NCI-H2081 treated with DMSO at 0.1 percent for 48 hours (cell line): Measurements from ENCODE around the gene EHD1.
"Not testable (repeated sequence)": the region's sequence is repeated elsewhere in the genome, so short reads cannot be mapped to it uniquely, and the experiment has no call there.

Experiments used
- DNase-seq: peaks from one replicate; lab custom pipeline; 2025; lab: John Stamatoyannopoulos, UW

Gene EHD1

GRCh38 chr11:64856382-64857227 lies 21.8 kb downstream of the EHD1 start:
- no peak for DNase-seq

GRCh38 chr11:64855596-64856304 lies 22.7 kb downstream of the EHD1 start:
- no peak for DNase-seq

GRCh38 chr11:64854534-64855502 lies 23.6 kb downstream of the EHD1 start:
- DNase-seq: no peak

- no peak for DNase-seq
Measured at GRCh38 chr11:64854157-64854533, 24.3 kb downstream of the EHD1 start.

- no peak for DNase-seq
Measured at GRCh38 chr11:64853709-64854108, 24.7 kb downstream of the EHD1 start.

- no peak for DNase-seq
Measured at GRCh38 chr11:64852804-64853509, 25.5 kb downstream of the EHD1 start.

- DNase-seq: no peak
Measured at GRCh38 chr11:64851831-64852351, 26.5 kb downstream of the EHD1 start.

- no peak for DNase-seq
Measured at GRCh38 chr11:64850979-64851567, 27.3 kb downstream of the EHD1 start.

- no peak for DNase-seq
Measured at GRCh38 chr11:64849598-64850356, 28.6 kb downstream of the EHD1 start.

GRCh38 chr11:64848826-64849597 lies 29.4 kb downstream of the EHD1 start:
- no peak for DNase-seq

GRCh38 chr11:64848214-64848825 lies 30.1 kb downstream of the EHD1 start:
- DNase-seq: no peak

GRCh38 chr11:64846998-64847666 lies 31.3 kb downstream of the EHD1 start:
- peak; percentile 38 for DNase-seq

GRCh38 chr11:64845776-64846129 lies 32.7 kb downstream of the EHD1 start:
- not testable (repeated sequence) for DNase-seq

- no peak for DNase-seq
Measured at GRCh38 chr11:64845129-64845775, 33.2 kb downstream of the EHD1 start.

- DNase-seq: peak; percentile 20
Measured at GRCh38 chr11:64844330-64845128, 33.9 kb downstream of the EHD1 start, which contains the start of gene CDC42BPG. Gene CDC42BPG, minus strand, starts transcription at chr11:64844653. Its CDS starts 84 bp downstream, at chr11:64844569.

- DNase-seq: no peak
Measured at GRCh38 chr11:64843686-64844329, 34.6 kb downstream of the EHD1 start.
